Cerebellar cortex (tissue), 1 donor: Measurements from ENCODE around the gene HNRNPA1L2.
A peak's percentile ranks its signal among the peaks of the same experiment; 100 is the strongest.
"Not testable (repeated sequence)": the region's sequence is repeated elsewhere in the genome, so short reads cannot be mapped to it uniquely, and the experiment has no call there.

ENCODE experiments used
- DNase-seq: peaks from one replicate; pipeline ENCODE4 v3.0.0-alpha.2; 2015; ENCODE audit warnings: low spot score

Gene HNRNPA1L2

GRCh38 chr13:52642131-52642530 is at the start of gene HNRNPA1L2:
Gene HNRNPA1L2 (plus strand): TSS chr13:52642431. CDS start chr13:52642493, 62 bp downstream.
- DNase-seq, result no peak

- DNase-seq, result not testable (repeated sequence)
Measured at GRCh38 chr13:52593175-52593574, 49.1 kb upstream of the HNRNPA1L2 start.

- DNase-seq, result not testable (repeated sequence)
Measured at GRCh38 chr13:52593812-52594211, 48.4 kb upstream of the HNRNPA1L2 start.

GRCh38 chr13:52594295-52594694 is 47.9 kb upstream of the HNRNPA1L2 start:
- not testable (repeated sequence) for DNase-seq

- DNase-seq, result no peak
Measured at GRCh38 chr13:52597676-52598075, 44.6 kb upstream of the HNRNPA1L2 start.

GRCh38 chr13:52599037-52599847 is 43.0 kb upstream of the HNRNPA1L2 start:
- peak; percentile 52 for DNase-seq

- DNase-seq, result peak; percentile 56
Measured at GRCh38 chr13:52599848-52600603, 42.2 kb upstream of the HNRNPA1L2 start.

- DNase-seq, result peak; percentile 15
Measured at GRCh38 chr13:52600666-52601065, 41.6 kb upstream of the HNRNPA1L2 start.

GRCh38 chr13:52603316-52603715 is 38.9 kb upstream of the HNRNPA1L2 start:
- DNase-seq, result not testable (repeated sequence)

GRCh38 chr13:52606126-52606525 is 36.1 kb upstream of the HNRNPA1L2 start:
- DNase-seq, result not testable (repeated sequence)

GRCh38 chr13:52606795-52607194 is 35.4 kb upstream of the HNRNPA1L2 start:
- DNase-seq, result not testable (repeated sequence)

GRCh38 chr13:52608184-52608583 is 34.0 kb upstream of the HNRNPA1L2 start:
- DNase-seq, result not testable (repeated sequence)

- peak; percentile 54 for DNase-seq
Measured at GRCh38 chr13:52609013-52609606, 33.1 kb upstream of the HNRNPA1L2 start.

- DNase-seq, result not testable (repeated sequence)
Measured at GRCh38 chr13:52610158-52610557, 32.1 kb upstream of the HNRNPA1L2 start.

- DNase-seq, result no peak
Measured at GRCh38 chr13:52615134-52615801, 27.0 kb upstream of the HNRNPA1L2 start.

- DNase-seq, result no peak
Measured at GRCh38 chr13:52615812-52616211, 26.4 kb upstream of the HNRNPA1L2 start.

- DNase-seq, result peak; percentile 93
Measured at GRCh38 chr13:52617070-52618060, 24.9 kb upstream of the HNRNPA1L2 start.

- not testable (repeated sequence) for DNase-seq
Measured at GRCh38 chr13:52631083-52631690, 11.0 kb upstream of the HNRNPA1L2 start.

GRCh38 chr13:52638666-52639328 is 3.4 kb upstream of the HNRNPA1L2 start:
- DNase-seq, result no peak

- no peak for DNase-seq
Measured at GRCh38 chr13:52644108-52644507, 1.9 kb downstream of the HNRNPA1L2 start.
